ENCODE measurements around the gene C5orf58. TPM values are rescaled to one million over a fixed set of nuclear protein-coding genes. Genes with fewer than 3 reads are reported as not detected.
A peak's percentile ranks its signal among the peaks of the same experiment; 100 is the strongest.

The C5orf58 gene
- total RNA-seq, 1 donor = not detected

- H3K27ac ChIP-seq (ENCODE audit: low read depth, low read length) = no peak overlapping the region
- no peaks in the 10 kb centered on the region for H3K36me3 ChIP-seq (ENCODE audit: insufficient read depth, low read length)
- H3K4me2 ChIP-seq (ENCODE audit: insufficient read depth, low read length) = peak overlapping the region; percentile 83
- H3K4me3 ChIP-seq (ENCODE audit: insufficient read depth, low read length) = peak overlapping the region; percentile 31
- peak overlapping the region; percentile 33 for H2AFZ ChIP-seq (ENCODE audit: low read length)
- TF ChIP-seq, protein P1, sequence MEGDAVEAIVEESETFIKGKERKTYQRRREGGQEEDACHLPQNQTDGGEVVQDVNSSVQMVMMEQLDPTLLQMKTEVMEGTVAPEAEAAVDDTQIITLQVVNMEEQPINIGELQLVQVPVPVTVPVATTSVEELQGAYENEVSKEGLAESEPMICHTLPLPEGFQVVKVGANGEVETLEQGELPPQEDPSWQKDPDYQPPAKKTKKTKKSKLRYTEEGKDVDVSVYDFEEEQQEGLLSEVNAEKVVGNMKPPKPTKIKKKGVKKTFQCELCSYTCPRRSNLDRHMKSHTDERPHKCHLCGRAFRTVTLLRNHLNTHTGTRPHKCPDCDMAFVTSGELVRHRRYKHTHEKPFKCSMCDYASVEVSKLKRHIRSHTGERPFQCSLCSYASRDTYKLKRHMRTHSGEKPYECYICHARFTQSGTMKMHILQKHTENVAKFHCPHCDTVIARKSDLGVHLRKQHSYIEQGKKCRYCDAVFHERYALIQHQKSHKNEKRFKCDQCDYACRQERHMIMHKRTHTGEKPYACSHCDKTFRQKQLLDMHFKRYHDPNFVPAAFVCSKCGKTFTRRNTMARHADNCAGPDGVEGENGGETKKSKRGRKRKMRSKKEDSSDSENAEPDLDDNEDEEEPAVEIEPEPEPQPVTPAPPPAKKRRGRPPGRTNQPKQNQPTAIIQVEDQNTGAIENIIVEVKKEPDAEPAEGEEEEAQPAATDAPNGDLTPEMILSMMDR (IDR thresholded peaks at IDR 0.05; ENCODE audit: extremely low read depth, low read depth, low read length) = peak; percentile 93
- no peaks in the 10 kb centered on the region for H3K79me2 ChIP-seq (ENCODE audit: insufficient read depth, low read length)
- H4K20me1 ChIP-seq (ENCODE audit: insufficient read depth, low read length) = no peaks in the 10 kb centered on the region
- peaks cover 24% of the 10 kb centered on the region for H3K27me3 ChIP-seq (ENCODE audit: insufficient read depth, low read length)
- DNase-seq (ENCODE audit: insufficient read length, low spot score, missing footprints) = peak; percentile 96
- H3K4me1 ChIP-seq (ENCODE audit: insufficient read depth, low read length) = no peaks in the 10 kb centered on the region
- H3K9me3 ChIP-seq (ENCODE audit: low read depth, low read length) = no peaks in the 10 kb centered on the region
Measured at GRCh38 chr5:170267431-170268152, 34.8 kb downstream of the C5orf58 start.

GRCh38 chr5:170268153-170268689 is 35.4 kb downstream of the C5orf58 start:
- TF ChIP-seq, protein P1 (IDR thresholded peaks at IDR 0.05; ENCODE audit: extremely low read depth, low read depth, low read length) = peak; percentile 12
- peak overlapping the region; percentile 83 for H3K4me2 ChIP-seq (ENCODE audit: insufficient read depth, low read length)
- H2AFZ ChIP-seq (ENCODE audit: low read length) = peak overlapping the region; percentile 33
- no peak overlapping the region for H3K27ac ChIP-seq (ENCODE audit: low read depth, low read length)
- no peaks in the 10 kb centered on the region for H3K36me3 ChIP-seq (ENCODE audit: insufficient read depth, low read length)
- H4K20me1 ChIP-seq (ENCODE audit: insufficient read depth, low read length) = no peaks in the 10 kb centered on the region
- peak overlapping the region; percentile 31 for H3K4me3 ChIP-seq (ENCODE audit: insufficient read depth, low read length)
- H3K4me1 ChIP-seq (ENCODE audit: insufficient read depth, low read length) = no peaks in the 10 kb centered on the region
- no peak for DNase-seq (ENCODE audit: insufficient read length, low spot score, missing footprints)
- peaks cover 22% of the 10 kb centered on the region for H3K27me3 ChIP-seq (ENCODE audit: insufficient read depth, low read length)
- H3K79me2 ChIP-seq (ENCODE audit: insufficient read depth, low read length) = no peaks in the 10 kb centered on the region
- no peaks in the 10 kb centered on the region for H3K9me3 ChIP-seq (ENCODE audit: low read depth, low read length)

DNA sequence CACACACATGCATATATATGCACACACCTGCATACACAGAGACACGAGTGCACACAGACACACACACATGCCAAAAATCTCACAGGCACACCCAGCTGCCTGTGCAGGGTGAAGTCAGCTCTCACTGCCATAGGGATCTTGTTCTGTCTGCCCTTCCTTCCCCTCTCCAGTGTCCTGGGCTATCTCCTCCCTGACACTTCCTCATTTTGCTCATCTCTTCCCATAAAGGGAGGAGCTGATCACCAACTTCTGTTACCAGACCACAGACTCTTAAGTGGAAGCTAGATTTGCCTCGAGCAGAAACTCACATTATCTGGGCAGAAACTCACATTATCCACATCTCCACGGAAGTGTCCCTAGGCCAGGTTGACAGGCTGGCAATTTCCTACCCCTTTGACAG is 36.1 kb downstream of the C5orf58 start:
- H3K36me3 ChIP-seq (ENCODE audit: insufficient read depth, low read length) = no peaks in the 10 kb centered on the region
- peaks cover 22% of the 10 kb centered on the region for H3K27me3 ChIP-seq (ENCODE audit: insufficient read depth, low read length)
- H4K20me1 ChIP-seq (ENCODE audit: insufficient read depth, low read length) = no peaks in the 10 kb centered on the region
- H3K4me3 ChIP-seq (ENCODE audit: insufficient read depth, low read length) = no peak overlapping the region
- H2AFZ ChIP-seq (ENCODE audit: low read length) = no peak overlapping the region
- no peak overlapping the region for H3K4me2 ChIP-seq (ENCODE audit: insufficient read depth, low read length)
- no peaks in the 10 kb centered on the region for H3K79me2 ChIP-seq (ENCODE audit: insufficient read depth, low read length)
- TF ChIP-seq, protein P1 (IDR thresholded peaks at IDR 0.05; ENCODE audit: extremely low read depth, low read depth, low read length) = no peak
- no peaks in the 10 kb centered on the region for H3K9me3 ChIP-seq (ENCODE audit: low read depth, low read length)
- DNase-seq (ENCODE audit: insufficient read length, low spot score, missing footprints) = no peak
- H3K4me1 ChIP-seq (ENCODE audit: insufficient read depth, low read length) = no peaks in the 10 kb centered on the region
- no peak overlapping the region for H3K27ac ChIP-seq (ENCODE audit: low read depth, low read length)

DNA sequence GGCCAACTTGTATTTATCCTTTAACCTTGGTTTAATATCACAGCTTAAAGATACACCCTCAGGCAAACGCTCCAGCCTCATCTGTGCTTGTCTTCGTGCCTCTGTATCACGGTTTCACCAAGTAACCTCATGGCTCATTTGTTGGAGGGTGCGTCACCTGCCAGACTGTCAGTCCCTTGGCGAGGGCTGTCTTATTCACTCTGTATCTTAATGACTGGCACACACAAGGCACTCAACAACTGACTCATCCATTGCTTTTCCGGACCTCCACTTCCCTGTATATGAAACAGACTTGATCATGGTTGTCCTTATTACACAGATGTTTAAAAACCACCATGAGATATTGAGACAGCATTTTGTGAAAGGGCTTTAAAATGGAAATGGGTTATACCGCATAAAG is 36.8 kb downstream of the C5orf58 start:
- no peaks in the 10 kb centered on the region for H3K4me1 ChIP-seq (ENCODE audit: insufficient read depth, low read length)
- no peaks in the 10 kb centered on the region for H3K79me2 ChIP-seq (ENCODE audit: insufficient read depth, low read length)
- H3K4me2 ChIP-seq (ENCODE audit: insufficient read depth, low read length) = no peak overlapping the region
- H3K4me3 ChIP-seq (ENCODE audit: insufficient read depth, low read length) = no peak overlapping the region
- H3K27ac ChIP-seq (ENCODE audit: low read depth, low read length) = no peak overlapping the region
- TF ChIP-seq, protein P1 (IDR thresholded peaks at IDR 0.05; ENCODE audit: extremely low read depth, low read depth, low read length) = no peak
- H4K20me1 ChIP-seq (ENCODE audit: insufficient read depth, low read length) = no peaks in the 10 kb centered on the region
- H3K36me3 ChIP-seq (ENCODE audit: insufficient read depth, low read length) = no peaks in the 10 kb centered on the region
- DNase-seq (ENCODE audit: insufficient read length, low spot score, missing footprints) = no peak
- no peaks in the 10 kb centered on the region for H3K9me3 ChIP-seq (ENCODE audit: low read depth, low read length)
- peaks cover 22% of the 10 kb centered on the region for H3K27me3 ChIP-seq (ENCODE audit: insufficient read depth, low read length)
- no peak overlapping the region for H2AFZ ChIP-seq (ENCODE audit: low read length)
